ENCODE measurements around the gene TMEM221. TPM values are rescaled to one million over a fixed set of nuclear protein-coding genes. Genes with fewer than 3 reads are reported as not detected.
A peak's percentile ranks its signal among the peaks of the same experiment; 100 is the strongest.

The TMEM221 gene
- polyA plus RNA-seq, 4 donors, result 2.2 to 3.5 (median 2.8) TPM

DNA sequence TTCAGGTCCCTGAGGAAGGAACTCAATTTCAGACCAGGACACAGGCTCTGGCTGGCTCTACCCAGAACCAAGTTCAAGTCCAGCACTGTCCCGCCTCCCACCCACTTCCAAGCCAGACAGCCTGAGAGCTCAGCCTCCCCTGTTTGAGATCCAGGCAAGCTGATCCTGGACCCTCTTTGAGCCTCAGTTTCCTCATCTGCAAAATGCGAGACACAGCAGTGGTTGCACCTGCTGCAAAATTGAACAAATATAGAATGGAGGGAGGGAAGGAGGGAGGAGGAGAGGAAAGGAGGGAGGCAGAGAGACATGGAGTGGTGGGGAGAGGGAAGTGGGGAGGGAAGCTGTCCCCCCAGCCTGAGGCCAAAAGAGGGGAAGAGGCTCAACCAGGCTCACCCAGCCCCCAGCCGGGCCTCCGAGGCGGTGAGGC lies 751 bp downstream of the TMEM221 start:
- no peak for DNase-seq (ENCODE audit: low read depth in 4 of 4, low spot score in 3 of 4)

DNA sequence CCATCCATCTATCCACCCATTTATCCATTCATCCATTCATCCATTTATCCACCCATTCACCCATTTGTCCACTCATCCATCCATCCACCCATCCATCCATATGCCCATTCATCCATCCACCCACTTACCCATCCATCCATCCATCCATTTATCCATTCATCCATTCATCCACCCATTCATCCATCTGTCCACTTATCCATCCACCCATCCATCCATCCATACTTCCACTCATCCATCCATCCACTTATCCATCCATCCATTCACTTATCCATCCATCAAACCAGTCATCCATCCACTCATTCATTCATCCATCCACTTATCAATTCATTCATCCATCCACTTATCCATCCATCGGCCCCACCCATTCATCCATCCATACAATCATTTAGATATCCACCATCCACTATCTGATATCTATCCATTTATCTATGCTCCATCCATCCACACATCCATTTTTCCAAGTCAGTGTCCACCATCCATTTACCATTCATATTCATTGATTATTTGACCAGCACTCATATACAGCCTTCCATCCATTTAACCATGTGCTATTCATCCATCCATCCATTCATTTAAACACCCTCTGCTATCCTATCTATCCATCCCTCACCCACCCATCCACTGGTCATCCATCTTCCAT lies 2.8 kb downstream of the TMEM221 start:
- DNase-seq (ENCODE audit: low read depth in 4 of 4, low spot score in 3 of 4), result no peak

DNA sequence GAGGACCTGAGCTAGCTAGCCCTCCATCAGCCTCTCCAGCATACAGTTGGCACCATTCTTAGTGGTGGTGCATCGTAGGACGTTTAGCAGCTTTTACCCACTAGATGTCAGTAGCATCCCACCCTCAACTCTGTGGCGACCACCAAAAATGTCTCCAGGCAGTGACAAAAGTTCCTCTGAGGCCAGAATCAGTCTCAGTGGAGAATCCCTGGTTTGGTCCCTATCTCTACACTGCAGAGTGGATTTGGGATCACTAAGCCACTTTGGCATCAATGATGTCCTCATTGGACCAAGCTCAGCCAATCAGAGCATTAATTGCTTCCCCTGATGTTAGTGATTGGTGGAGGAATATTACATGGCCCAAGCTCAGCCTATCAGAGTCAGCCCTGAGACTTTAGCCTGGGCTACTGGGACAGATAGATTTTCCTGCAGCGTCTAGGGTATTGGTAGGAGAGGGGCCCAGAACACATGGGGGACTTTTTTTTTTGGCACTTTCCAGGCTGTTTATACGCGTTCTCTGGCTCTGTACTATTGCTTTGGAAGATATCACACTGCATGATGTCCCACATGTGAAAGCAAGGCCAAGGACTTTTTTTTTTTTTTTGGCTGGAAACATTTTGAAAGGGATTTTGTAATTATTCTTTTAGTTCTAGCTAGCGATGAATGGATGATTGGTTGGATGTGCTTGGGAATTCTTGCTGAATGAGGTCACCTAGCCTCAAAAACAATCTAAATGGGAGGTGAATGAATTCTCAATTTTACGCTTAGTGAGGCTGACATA lies 7.0 kb downstream of the TMEM221 start:
- no peak for DNase-seq (ENCODE audit: low read depth in 4 of 4, low spot score in 3 of 4)

- DNase-seq (ENCODE audit: low read depth in 4 of 4, low spot score in 3 of 4), result no peak
These were observed 11.6 kb downstream of the TMEM221 start for GRCh38 chr19:17436874-17437267.

GRCh38 chr19:17436094-17436873 lies 12.2 kb downstream of the TMEM221 start:
- no peak for DNase-seq (ENCODE audit: low read depth in 4 of 4, low spot score in 3 of 4)

DNA sequence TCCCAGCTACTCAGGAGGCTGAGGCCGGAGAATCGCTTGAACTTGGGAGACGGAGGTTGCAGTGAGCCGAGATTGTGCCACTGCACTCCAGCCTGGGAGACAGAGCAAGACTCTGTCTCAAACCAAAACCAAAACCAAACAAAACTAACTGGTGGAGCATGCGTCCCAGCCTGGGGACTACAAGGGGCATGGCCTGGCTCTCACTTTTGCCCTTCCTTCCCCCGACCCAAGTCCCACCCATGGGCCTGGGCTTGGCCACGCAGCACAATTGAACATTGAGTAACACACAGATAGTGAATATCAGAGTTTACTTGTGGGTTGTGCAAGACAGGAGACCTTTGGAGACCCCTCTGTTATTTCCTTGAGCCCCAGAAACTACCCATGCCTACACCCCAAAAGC lies 13.2 kb downstream of the TMEM221 start:
- no peak for DNase-seq (ENCODE audit: low read depth in 4 of 4, low spot score in 3 of 4)

- DNase-seq (ENCODE audit: low read depth in 4 of 4, low spot score in 3 of 4), result no peak
These were observed 17.1 kb downstream of the TMEM221 start for GRCh38 chr19:17431417-17431816.

DNA sequence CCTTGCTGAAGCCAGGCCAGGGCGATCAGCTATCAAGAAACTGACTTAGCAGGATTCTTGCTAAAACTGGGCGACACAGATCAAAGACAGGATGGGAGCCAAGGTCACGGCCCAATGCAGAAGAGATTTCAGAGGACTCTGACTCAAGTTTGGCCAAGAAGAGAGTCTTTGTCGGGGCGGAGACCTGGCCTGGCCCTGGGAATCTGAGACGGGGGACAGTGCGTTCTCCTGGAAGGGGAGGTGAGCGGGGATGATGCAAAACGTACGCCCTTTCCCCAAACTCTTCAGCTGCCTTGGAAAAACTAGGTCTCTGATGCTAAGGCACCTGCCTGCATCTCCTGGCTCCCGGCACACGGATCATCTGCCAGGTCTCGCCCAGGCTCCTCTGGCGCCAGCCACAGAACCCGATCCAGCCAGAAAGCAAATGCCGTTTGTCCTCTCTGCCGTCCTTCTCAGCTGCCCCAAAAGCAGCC lies 18.8 kb downstream of the TMEM221 start:
- DNase-seq (ENCODE audit: low read depth in 4 of 4, low spot score in 3 of 4), result no peak

- no peak for DNase-seq (ENCODE audit: low read depth in 4 of 4, low spot score in 3 of 4)
These were observed 23.6 kb downstream of the TMEM221 start for GRCh38 chr19:17424743-17425365.

- DNase-seq (ENCODE audit: low read depth in 4 of 4, low spot score in 3 of 4), result no peak
These were observed 24.8 kb downstream of the TMEM221 start for GRCh38 chr19:17423429-17424208.

DNA sequence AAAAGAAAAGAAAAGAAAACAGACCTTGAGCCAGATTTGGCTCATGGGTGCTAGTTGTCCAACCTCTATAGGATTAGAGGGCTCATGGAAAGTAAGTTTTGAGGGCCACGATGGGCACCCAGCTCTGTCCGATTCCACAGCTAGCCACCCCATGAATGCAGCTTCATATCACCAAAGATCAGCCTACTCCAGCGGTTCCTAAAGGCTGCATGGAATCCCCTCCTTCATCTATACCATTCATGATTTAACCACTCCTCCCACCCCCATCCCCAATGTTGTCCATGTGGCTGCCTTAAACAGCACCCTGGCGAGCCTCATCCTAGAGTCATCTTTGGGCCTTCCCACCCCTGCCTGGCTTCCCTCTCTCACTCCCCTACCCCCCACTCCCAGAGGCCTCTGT lies 26.5 kb downstream of the TMEM221 start:
- DNase-seq (ENCODE audit: low read depth in 4 of 4, low spot score in 3 of 4), result no peak

- DNase-seq (ENCODE audit: low read depth in 4 of 4, low spot score in 3 of 4), result no peak
These were observed 28.0 kb downstream of the TMEM221 start for GRCh38 chr19:17420475-17420924.

DNA sequence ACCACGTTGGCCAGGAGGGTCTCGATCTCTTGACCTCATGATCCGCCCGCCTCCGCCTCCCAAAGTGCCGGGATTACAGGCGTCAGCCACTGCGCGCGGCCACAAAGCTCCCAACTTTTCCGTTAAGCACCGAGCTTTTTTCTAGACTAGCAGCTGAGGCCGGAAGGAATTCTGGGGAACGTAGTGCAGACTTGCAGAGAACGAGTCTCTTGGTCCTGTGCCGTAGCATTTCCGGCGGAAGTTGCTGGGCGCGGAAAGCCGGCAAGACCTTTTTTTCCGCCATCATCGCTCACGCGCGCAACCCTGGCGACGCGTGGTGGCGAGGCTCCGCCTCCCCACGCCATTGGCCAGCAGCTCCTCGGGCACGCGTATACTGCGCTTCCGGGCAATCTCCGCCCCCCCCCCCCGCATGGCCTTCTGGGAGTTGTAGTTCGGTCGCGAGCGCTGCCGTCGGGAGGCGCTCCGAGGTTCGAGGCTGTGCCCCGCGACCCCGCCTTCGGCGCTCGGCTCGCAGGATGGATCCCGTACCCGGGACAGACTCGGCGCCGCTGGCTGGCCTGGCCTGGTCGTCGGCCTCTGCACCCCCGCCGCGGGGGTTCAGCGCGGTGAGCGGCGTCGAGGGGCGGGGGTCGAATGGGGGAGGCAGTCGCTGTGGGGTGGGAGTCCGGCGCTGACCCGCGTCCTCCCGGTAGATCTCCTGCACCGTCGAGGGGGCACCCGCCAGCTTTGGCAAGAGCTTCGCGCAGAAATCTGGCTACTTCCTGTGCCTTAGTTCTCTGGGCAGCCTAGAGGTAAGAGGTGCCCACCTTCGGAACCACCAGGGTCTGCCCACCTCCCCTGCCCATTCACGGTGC lies 28.6 kb downstream of the TMEM221 start, which contains the start of gene MVB12A:
Gene MVB12A, plus strand, starts transcription at position 427 of the 854 bp plus-strand sequence. Its CDS starts 89 bp downstream, at position 516.
- DNase-seq (ENCODE audit: low read depth in 4 of 4, low spot score in 3 of 4), result peak; percentile 98 to 99 (median 98)

- DNase-seq (ENCODE audit: low read depth in 4 of 4, low spot score in 3 of 4), result no peak
These were observed 29.3 kb downstream of the TMEM221 start for GRCh38 chr19:17419154-17419620.

DNA sequence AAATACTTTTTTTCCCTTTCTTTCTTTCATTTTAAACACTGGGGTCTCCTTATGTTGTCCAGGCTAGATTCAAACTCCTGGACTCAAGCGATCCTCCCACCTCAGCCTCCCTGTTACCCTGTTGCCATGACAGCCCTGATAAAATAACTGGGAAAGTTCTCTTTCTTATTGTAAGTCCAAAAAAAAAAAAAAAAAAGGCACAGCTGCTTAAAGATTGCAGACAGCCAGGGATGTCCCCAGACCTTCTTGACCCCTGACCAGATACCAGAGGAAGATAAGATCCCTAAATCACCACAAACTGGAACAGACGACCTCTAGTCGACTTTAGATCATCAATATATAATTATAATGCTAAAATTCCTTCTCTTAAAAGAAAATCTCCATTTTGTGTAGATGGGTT lies 29.8 kb downstream of the TMEM221 start:
- DNase-seq (ENCODE audit: low read depth in 4 of 4, low spot score in 3 of 4), result no peak

DNA sequence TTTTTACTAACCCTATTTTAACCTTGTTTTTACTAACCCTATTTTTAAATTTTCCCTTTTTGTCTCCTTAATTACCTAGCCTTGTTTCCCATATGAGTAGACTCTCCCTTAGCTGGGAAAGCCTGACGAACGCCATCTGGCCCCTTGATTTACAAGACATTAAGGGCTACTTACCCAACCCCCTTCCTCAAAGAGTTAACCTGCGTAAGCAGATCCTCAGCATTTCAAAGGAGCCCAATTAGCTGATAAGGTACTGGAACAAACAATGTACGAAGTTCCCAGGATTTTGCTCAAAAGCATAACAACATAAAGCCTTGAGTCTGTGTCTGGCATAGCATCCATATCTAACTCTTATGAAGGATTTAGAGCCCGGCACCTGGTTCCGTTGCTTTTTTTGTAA lies 33.3 kb downstream of the TMEM221 start:
- no peak for DNase-seq (ENCODE audit: low read depth in 4 of 4, low spot score in 3 of 4)

DNA sequence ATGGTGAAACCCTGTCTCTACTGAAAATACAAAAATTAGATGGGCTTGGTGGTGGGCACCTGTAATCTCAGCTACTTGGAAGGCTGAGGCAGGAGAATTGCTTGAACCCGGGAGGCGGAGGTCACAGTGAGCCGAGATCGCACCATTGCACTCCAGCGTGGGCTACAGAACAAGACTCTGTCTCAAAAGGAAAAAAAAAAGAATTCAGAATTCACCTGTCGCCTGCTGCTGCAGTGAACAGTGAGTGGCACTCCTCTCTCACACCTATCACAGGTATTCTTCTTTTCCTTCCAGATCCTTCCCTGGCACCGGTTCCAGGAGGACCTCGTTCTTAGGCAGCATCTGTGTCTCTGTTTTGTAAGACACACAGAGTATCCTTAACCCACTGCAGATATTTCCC lies 34.4 kb downstream of the TMEM221 start:
- no peak for DNase-seq (ENCODE audit: low read depth in 4 of 4, low spot score in 3 of 4)

GRCh38 chr19:17411801-17412200 lies 36.7 kb downstream of the TMEM221 start:
- no peak for DNase-seq (ENCODE audit: low read depth in 4 of 4, low spot score in 3 of 4)

GRCh38 chr19:17409990-17410389 lies 38.5 kb downstream of the TMEM221 start:
- no peak for DNase-seq (ENCODE audit: low read depth in 4 of 4, low spot score in 3 of 4)

All from right renal pelvis (tissue), 4 donors.